Amygdala (tissue), 56 donors: ENCODE measurements around the gene FBXL14.
"Not testable (repeated sequence)": the region's sequence is repeated elsewhere in the genome, so short reads cannot be mapped to it uniquely, and the experiment has no call there.

Experiments
- DNase-seq, 56 donors: peaks; one replicate each; lab custom pipeline; 2025; lab: John Stamatoyannopoulos, UW

FBXL14 gene

DNA sequence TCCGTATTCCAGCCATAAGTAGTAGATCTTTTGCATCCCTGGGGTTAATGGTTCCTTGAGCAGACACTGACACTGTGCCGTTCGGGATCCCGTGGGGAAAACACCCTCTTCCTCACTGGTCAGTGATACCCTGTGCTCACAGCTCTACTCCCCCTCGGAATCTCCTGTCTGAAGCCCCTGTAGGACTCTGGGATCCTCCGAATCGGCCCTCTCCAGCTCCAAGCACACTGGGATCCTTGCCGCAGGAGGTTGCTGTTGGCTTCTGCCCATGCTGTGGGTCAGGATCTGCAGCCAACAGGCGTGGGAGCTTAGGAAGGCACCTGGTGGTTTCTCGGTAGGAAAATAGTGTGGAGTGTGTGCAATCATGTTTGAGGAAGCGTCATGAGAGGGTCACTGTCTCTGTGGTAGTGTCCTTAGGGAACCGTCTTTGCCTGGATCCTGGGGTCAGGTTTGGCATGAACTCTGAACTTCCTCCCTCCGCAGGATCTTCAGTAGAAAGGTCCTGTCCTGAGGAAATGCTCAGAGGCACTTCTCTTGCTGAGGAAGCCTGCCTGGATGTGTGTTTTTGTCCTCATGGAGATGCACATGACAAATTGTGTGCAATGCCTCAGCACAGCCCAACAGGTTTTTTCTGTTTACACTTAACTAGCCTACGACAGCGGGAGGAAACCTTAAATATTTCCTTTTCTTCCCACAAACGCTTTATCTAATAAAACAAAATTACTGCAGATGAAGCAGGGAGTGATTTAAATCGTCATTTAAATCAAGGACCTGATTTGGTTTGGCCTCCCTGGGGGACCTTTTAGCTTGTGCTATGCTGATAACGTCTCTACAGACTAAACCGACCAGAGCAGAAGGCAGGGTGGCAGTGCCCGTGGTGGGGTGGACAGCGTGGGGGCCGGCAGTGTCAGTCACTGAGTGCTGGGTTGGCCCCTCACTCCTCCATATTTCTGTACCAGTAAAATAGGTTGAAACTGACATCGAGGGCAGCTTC, 18.7 kb downstream of the FBXL14 start:
- no peak for DNase-seq

- DNase-seq: no peak
Observed at GRCh38 chr12:1574865-1575259, 19.5 kb downstream of the FBXL14 start.

GRCh38 chr12:1573960-1574864, 20.2 kb downstream of the FBXL14 start:
- peak in 4 of 56 donors; percentile 14 to 43 (median 18) for DNase-seq

DNA sequence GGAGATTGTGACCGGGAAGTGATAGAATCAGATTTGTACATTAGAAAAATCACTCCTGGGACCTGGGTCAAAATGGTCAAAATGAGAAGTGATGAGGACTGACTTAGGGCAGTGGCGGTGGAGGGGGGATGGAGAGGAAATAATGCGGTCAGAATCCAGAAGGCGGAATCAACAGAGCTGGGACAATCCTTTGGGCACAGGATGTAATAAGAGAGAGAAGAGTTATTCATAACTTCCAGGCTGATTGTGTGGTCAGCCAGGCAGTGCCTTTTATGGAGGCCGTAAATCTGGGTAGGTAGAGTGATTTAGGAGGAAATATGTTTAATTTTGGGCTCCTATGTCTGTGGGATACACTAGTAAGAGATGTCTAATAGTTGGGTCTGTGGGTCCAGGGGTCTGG, 21.6 kb downstream of the FBXL14 start:
- no peak for DNase-seq

DNA sequence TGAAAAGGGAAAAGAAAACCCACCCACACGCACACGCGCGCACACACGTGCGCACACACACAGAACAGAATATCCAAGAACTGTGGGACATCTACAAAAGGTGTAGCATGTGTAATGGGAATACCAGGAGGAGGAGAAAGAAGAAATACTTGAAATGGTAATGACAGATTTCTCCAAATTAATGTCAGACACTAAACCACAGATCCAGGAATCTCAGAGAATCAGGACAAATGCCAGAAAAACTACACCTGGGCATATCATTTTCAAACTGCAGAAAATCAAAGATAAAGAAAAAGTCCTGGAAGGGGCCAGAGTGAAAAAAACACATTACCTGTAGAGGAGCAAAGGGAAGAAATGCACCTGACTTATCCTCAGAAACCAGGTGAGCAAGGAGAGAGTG, 26.5 kb downstream of the FBXL14 start:
- no peak for DNase-seq

DNA sequence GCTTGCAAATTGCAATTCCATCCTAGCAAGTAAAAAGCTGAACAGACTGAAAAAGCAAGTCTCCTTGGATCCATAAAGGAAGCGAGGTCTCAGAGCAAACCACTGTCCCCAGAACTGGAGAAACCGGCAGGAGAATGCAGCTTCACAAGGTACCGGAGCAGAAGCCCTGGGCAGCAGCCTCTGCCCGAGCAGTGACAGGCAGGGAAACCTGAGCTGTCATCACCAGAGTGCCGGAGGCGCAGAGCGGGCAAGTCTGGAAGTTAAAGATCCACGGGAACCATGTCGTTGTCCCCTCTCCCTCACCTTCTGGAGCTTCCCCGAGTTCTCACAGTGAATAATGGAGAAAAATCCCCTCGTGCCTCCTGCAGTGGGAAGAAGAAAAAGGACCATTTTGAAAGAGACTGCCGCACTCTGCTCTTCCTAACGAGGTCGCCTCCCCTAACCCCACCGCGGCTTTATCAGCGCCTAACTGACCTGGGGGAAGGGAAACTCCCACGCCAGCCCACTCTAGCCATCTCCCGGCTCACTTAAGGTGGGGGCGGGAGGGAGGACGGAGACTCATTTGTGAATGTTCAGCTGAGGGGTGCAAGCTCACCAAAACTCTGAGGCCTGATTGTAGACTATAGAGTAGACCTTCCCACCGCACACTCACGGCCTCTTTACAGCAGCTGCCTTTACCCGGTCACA, 27.8 kb downstream of the FBXL14 start:
- DNase-seq: no peak

- DNase-seq: no peak
Observed at GRCh38 chr12:1565172-1565571, 29.2 kb downstream of the FBXL14 start.

- DNase-seq: no peak
Observed at GRCh38 chr12:1564067-1564466, 30.3 kb downstream of the FBXL14 start.

DNA sequence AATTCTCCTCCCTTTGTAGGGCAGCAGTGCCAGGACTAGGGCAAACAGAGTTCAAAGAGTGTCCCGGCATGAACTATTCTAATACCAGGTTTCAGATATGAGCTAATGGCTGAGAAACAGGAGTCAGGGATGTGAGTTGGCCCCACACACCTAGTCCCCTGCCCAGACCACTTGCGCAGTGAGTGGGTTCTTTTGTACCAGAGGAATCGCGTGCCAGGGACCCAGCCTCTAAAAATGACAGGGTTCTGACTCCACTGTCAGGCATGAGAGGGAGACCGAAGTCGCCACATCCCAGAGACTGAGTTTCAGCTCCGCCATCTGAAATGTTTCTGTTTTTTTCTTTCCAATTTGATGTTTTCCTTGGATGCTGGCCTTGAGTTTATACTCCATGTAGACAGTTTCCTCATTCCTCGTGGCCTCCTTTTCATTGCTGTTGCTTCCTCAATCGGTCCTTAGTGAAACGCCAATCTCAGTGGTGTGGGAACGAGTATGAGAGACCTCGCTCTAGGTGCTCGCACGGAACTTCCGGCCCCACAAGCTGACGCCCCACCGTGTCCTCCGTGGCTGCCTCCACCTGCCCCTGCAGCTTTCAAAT, 31.5 kb downstream of the FBXL14 start:
- no peak for DNase-seq

- DNase-seq: no peak
Observed at GRCh38 chr12:1560704-1561103, 33.7 kb downstream of the FBXL14 start.

- DNase-seq: no peak
Observed at GRCh38 chr12:1559676-1560091, 34.7 kb downstream of the FBXL14 start.

DNA sequence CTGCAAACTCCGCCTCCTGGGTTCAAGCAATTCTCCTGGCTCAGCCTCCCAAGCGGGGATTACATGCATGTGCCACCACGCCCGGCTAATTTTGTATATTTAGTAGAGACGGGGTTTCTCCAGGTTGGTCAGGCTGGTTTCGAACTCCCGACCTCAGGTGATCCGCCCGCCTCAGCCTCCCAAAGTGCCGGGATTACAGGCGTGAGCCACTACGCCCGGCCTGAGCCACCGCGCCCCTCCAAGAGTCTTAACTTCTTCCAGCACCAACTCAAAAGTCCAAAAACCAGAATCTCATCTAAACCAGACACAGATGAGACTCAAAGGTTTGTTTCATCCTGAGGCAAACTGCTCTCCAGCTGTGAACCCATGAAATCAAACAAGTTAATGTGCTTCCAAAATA, 36.3 kb downstream of the FBXL14 start:
- DNase-seq: not testable (repeated sequence)

- no peak for DNase-seq
Observed at GRCh38 chr12:1553987-1554982, 40.1 kb downstream of the FBXL14 start.

GRCh38 chr12:1553536-1553935, 40.8 kb downstream of the FBXL14 start:
- DNase-seq: no peak

DNA sequence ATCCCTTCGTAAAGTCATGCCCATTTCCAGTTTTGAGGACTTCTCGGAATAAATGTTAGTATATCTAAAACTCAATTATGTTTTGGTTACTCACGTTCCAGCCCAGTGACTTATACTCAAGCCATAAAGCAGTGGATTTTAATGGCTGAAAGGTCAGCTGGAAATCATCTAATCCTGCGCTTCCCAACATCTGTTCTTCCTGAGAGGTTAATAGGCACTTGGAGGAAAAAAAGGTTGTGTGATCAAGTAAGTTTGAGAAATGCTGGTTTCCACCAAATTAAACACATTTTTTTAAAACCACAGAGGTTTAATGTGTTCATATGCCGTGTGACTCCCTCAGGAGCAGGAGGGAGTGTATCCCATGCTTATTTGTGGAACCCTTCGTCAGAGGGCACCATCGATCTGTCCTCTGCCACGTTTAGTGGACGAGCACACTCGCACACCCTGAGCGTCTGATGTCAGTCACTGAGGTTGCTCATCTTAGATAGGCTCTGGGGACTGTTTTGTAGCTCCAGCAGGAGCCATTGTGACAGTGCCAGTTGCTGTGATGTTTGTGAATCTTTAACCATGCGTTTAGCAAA, 41.4 kb downstream of the FBXL14 start:
- DNase-seq: no peak

GRCh38 chr12:1552171-1552570, 42.2 kb downstream of the FBXL14 start:
- no peak for DNase-seq

DNA sequence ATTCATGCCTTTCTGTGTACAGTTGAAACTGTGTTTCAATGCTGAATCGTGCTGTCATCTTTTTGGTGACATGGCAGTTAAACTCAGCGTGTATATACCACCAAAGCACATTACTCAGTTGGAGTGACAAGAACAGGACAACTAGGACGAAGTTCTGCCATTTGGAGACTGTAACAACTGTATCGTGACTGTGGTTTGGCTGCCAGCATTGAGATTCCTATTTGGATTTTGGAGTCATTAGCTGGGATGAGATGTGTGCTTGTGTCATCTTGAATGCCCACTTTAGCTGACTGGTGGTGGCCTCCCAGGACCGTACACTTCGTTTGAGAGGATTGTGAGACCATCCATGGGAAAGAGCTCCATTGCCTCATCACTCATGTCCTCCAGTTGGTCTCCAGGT, 42.9 kb downstream of the FBXL14 start:
- DNase-seq: no peak

- no peak for DNase-seq
Observed at GRCh38 chr12:1546931-1547640, 47.3 kb downstream of the FBXL14 start.
